NCI-H526 treated with DMSO at 0.1 percent for 48 hours (cell line): ENCODE measurements around the gene PSMC3.

Experiments
- DNase-seq: peaks from one replicate; lab custom pipeline; 2025; lab: John Stamatoyannopoulos, UW

The PSMC3 gene

GRCh38 chr11:47443028-47443700 lies 16.9 kb upstream of the PSMC3 start:
- DNase-seq, result no peak

DNA sequence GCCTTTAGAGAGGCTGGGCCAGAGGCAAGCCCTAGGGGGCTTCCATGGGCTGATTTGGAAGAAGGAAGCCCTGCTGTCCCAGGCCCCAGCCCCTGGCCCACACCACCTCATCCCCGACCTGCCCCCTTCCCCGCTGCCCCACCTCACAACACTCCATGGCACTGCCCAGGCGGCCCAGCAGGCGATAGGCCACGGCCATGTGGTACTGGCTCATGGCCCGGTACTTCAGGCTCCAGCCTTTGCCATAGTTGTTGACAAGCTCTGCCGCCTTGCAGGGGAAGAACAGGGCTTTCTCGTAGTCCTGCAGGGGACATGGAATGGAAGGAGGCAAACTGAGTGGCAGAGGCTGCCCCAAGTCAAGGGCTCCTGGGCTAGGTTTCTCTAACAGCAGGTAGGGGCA lies 16.3 kb upstream of the PSMC3 start:
- no peak for DNase-seq

DNA sequence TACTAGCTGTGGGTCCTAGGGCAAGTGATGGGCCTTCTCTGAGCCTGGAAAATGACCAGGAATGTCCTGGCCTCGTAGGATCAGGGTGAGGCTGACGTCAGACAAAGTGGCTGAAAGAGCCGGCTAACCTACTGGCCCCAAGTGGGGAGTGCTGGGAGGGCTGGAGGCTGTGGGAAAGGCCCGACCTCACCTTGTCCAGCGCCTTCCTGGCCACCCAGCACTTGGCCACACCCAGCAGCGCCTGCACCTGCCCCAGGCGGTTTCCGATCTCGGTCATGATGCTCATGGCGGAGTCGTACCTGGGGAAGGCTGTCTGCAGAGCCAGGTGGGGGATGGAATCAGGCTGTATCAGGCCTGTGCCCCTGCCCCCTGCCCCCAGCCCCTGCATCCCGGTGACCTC lies 15.2 kb upstream of the PSMC3 start:
- DNase-seq, result no peak

- DNase-seq, result no peak
These were observed 13.8 kb upstream of the PSMC3 start for GRCh38 chr11:47440054-47440476.

GRCh38 chr11:47438721-47439120 lies 12.5 kb upstream of the PSMC3 start:
- DNase-seq, result no peak

DNA sequence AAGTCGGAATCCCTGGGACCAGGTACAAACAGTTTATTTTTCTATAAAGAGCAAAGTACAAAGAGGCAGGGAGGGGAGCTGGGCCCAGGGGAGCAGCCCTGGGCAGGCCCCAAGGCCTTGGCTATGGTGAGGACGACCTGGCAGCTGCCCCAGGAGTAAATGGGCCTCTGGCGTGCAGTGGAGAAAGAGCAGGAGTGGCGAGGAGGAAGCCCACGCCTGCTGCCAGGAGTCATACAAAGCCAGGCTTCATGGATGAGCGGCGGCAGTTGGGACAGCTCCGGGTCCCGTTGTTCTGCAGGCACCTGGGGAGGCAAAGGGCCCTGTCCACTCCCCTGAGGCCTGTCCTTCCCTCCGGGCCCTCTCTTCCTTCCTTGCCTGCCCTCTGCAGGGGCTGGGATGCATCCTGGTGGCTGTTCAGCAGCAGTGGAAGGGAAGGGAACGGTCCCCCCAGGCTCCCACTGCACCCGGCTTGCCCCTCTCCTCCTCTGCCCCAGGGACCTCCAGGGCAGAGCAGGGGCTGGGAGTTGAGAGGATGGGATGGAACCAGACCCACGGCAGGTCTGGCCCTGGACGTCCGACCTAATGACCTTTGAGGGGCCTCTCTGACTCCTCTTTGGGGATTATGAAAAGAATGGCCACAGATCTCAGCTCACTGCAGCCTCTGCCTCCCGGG lies 11.6 kb upstream of the PSMC3 start:
- DNase-seq, result no peak

DNA sequence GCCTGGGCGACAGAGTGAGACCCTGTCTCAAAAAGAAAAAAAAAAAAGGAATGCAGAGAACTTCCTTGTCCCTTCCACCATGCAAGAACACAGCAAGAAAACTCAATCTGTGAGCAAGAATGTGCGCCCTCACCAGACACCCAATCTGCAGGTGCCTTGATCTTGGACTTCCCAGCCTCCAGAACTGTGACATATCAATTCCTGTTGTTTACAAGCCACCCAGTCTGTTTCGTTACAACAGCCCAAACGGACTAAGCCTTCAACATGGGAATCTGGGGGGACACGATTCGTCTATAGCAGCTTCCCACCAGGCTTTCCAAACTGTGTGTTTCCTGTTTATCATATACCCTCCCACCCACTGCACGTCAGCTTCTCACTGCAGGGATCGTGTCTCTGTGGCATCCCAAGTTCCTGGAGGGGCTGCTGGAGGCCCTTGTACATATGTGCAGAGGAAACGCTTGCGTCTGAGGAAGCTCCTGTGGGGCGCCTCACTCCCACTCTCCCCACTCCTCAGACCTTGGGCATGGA lies 11.0 kb upstream of the PSMC3 start:
- no peak for DNase-seq

- no peak for DNase-seq
These were observed 10.5 kb upstream of the PSMC3 start for GRCh38 chr11:47436726-47437125.

GRCh38 chr11:47435687-47436086 lies 9.4 kb upstream of the PSMC3 start:
- DNase-seq, result no peak

DNA sequence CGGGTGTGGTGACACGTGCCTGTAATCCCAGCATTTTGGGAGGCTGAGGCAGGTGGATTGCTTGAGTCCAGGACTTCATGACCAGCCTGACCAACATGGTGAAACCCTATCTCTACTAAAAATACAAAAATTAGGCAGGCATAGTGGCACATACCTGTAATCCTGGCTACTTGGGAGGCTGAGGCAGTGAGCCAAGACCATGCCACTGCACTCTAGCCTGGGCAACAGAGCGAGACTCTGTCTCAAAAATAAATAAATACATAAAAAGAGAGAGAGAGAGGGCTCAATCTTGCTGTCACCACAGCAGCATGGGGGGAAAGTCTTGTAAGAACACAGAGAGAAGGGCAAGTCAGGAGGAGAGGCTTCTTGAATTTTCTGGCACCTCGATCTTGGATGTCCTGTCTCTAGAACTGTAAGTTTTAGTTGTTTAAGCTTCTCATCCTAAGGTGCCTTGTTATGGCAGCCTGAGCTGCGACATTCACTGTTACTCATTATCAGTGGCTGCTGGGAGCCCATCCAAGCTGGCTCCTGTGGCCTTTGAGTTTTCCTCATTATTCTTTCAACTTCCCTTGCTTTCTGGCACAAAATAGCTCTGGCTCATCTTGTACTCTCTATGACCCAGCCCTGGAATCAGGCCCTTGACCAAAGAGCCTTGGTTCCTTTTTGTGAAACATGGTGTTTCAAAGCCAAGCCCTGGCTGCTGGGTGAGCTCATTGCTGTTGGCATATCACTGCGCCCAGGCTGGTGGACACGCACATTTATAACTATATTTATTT lies 8.0 kb upstream of the PSMC3 start:
- DNase-seq, result no peak

- no peak for DNase-seq
These were observed 6.9 kb upstream of the PSMC3 start for GRCh38 chr11:47433157-47433556.

GRCh38 chr11:47431356-47432083 lies 5.3 kb upstream of the PSMC3 start:
- no peak for DNase-seq

DNA sequence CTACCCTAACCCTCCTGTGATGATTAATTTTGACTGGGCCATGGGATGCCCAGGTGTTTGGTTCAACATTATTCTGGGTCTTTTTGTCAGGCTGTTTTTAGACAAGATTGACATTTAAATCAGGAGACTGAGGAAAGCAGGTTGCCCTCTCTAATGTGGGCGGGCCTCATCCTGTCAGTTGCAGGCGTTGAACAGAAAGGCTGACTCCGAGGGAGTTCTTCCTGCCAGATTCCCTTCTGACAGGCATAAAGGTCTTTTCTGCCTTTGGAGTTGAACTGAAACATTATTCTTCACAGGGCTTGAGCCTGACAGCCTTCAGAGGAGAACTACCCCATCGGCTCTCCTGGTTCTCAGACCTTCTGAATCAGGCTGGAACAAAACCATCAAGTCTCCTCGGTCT lies 4.3 kb upstream of the PSMC3 start:
- no peak for DNase-seq

DNA sequence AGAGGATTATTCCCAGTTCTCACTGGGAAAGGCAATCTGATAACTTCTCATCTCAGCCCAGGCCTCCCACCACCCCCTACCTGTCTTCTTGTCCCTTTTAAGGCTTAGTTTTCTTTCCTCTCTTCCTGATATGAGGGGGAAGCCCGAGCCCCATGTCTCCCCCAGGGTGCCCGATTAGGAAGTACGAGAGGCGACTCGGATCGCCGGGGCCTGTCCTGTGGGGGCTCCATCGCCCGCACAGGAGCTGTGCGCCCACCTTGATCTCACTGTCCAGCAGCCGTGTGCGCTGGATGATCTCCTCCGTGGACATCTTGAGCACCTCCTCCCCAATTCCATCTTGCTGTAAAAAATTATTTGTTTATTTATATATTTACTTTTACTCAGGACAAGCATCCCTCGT lies 628 bp downstream of the PSMC3 start:
- DNase-seq, result no peak

- no peak for DNase-seq
These were observed 7.6 kb downstream of the PSMC3 start for GRCh38 chr11:47418454-47419259.

GRCh38 chr11:47417712-47418111 lies 8.5 kb downstream of the PSMC3 start:
- no peak for DNase-seq

GRCh38 chr11:47415949-47416472 lies 10.2 kb downstream of the PSMC3 start:
- DNase-seq, result no peak

GRCh38 chr11:47415091-47415854 lies 11.0 kb downstream of the PSMC3 start:
- DNase-seq, result no peak

GRCh38 chr11:47414685-47415070 lies 11.6 kb downstream of the PSMC3 start:
- DNase-seq, result no peak

DNA sequence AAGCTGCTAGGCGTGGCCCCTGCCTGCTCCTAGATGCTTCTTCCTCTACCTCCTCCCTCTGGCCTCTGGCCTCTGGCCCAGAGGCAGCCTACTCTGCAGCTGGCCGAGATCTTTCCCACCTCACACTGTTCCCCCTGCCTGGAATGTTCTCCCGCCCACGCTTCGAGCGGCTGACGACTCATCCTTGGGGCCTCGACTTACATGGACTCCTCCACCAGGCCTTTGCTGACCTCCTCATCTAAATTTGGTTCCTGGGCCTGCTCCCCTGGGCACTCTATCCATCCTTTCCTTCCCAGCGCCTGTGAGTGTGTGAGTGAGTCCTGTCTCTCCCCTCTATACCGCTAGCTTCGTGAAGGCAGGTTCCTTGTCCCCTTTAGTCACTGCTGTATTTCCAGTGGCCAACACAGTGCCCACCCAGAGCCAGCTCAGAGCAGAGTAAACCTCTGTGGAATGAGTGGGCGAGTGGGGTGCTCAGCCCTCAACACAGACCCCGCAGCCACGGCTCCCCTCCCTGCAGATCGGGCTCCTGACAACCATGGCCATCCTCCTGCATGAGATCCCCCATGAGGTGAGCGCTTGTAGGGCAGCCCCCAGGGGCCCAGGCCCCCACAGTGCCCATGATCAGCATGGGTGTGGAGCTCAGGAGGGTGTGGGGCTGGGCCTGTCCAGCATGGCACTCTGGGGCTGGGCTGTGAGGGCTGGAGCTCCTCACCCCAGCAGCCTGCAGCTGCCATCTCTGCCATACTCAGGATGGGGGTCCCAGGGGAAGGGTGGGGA lies 12.1 kb downstream of the PSMC3 start:
- DNase-seq, result no peak
